IMR-90 (cell line): ENCODE results near the gene SHISAL1.

Experiments
- BHLHE40 ChIP-seq: fragments of 150-350 bp; IDR thresholded peaks from 2 replicates; pipeline ENCODE4 v1.6.1; 2016; ENCODE audit warnings: mild to moderate bottlenecking, low read depth, low read length
- MXI1 ChIP-seq: IDR thresholded peaks from 2 replicates; pipeline ENCODE4 v1.6.1; 2012; ENCODE audit warnings: low read depth, mild to moderate bottlenecking, low read length, moderate library complexity, borderline replicate concordance

GRCh38 chr22:44309647-44310046 is 3.1 kb downstream of the SHISAL1 start:
- no peak for TF ChIP-seq BHLHE40
- TF ChIP-seq MXI1 = no peak
